PC-3 (cell line): Measurements from ENCODE around the gene DNMBP. TPM values are rescaled to one million over a fixed set of nuclear protein-coding genes. Genes with fewer than 3 reads are reported as not detected.

ENCODE experiments used
- ATAC-seq: fragments of 200-7000 bp; cut with Tn5 transposase; 2 replicates; pipeline ENCODE4 v1.9.1; 2020; ENCODE audit warnings: mild to moderate bottlenecking, moderate library complexity
- BruUV-seq: library from RNA; stranded (reverse); fragments of 400-500 nt; replicated peaks from 2 replicates; lab custom pipeline; 2021; lab: Mats Ljungman, UMichigan
- CTCF ChIA-PET: fragments of 300-600 bp; sonication (Branson Sonifier 250); formaldehyde crosslinking; loops from one replicate; lab custom pipeline; 2022; ENCODE audit warnings: antibody characterized with exemption; lab: Charles Lee
- POLR2A ChIA-PET: fragments of 300-600 bp; sonication (Branson Sonifier 250); formaldehyde crosslinking; loops from one replicate; lab custom pipeline; 2022; ENCODE audit warnings: antibody characterized with exemption; ENCODE audit not compliant: unreplicated experiment; lab: Charles Lee
- DNase-seq: peaks from one replicate; pipeline ENCODE4 v3.0.0-alpha.2; 2015
- H2AFZ ChIP-seq: fragments of 300-600 bp; sonication (generic); 2 replicates; pipeline ENCODE4 v1.6.0; 2016; ENCODE audit warnings: antibody characterized with exemption, low read length
- H3F3A ChIP-seq: fragments of 300-600 bp; sonication (generic); one replicate; pipeline ENCODE4 v1.6.0; 2017; ENCODE audit warnings: antibody characterized with exemption, low read length, control low read depth, mild to moderate bottlenecking; ENCODE audit not compliant: unreplicated experiment
- H3K27ac ChIP-seq: fragments of 300-600 bp; sonication (generic); 2 replicates; pipeline ENCODE4 v1.5.1; 2016; ENCODE audit warnings: mild to moderate bottlenecking, low read length
- H3K27me3 ChIP-seq: fragments of 300-600 bp; sonication (generic); 2 replicates; pipeline ENCODE4 v1.6.1; 2016; ENCODE audit warnings: low read length, mixed read lengths
- H3K36me3 ChIP-seq: fragments of 300-600 bp; sonication (generic); 2 replicates; pipeline ENCODE4 v1.6.1; 2016; ENCODE audit warnings: low read depth, mixed run types, low read length, mixed read lengths
- H3K4me1 ChIP-seq: fragments of 300-600 bp; sonication (generic); 2 replicates; pipeline ENCODE4 v1.5.1; 2016; ENCODE audit warnings: low read length; ENCODE audit not compliant: insufficient read depth
- H3K4me2 ChIP-seq: fragments of 300-600 bp; sonication (generic); 2 replicates; pipeline ENCODE4 v1.6.0; 2016; ENCODE audit warnings: low read length
- H3K4me3 ChIP-seq: fragments of 300-600 bp; sonication (generic); 2 replicates; pipeline ENCODE4 v1.5.1; 2016; ENCODE audit warnings: mild to moderate bottlenecking, low read length, mixed read lengths
- H3K79me2 ChIP-seq: fragments of 300-600 bp; sonication (generic); 2 replicates; pipeline ENCODE4 v1.6.1; 2017; ENCODE audit warnings: low read length, mixed read lengths
- H3K9ac ChIP-seq: fragments of 300-600 bp; sonication (generic); 2 replicates; pipeline ENCODE4 v1.6.0; 2016; ENCODE audit warnings: mild to moderate bottlenecking, low read length
- H3K9me2 ChIP-seq: fragments of 300-600 bp; sonication (generic); replicated peaks from 2 replicates; pipeline ENCODE4 v1.6.1; 2016; ENCODE audit warnings: mixed run types, low read length, mixed read lengths
- H3K9me3 ChIP-seq: fragments of 300-600 bp; sonication (generic); 2 replicates; pipeline ENCODE4 v1.6.1; 2016; ENCODE audit warnings: low read length, mixed read lengths
- H4K20me1 ChIP-seq: fragments of 300-600 bp; sonication (generic); 2 replicates; pipeline ENCODE4 v1.6.1; 2016; ENCODE audit warnings: low read length, mixed read lengths
- CTCF ChIP-seq: fragments of 300-600 bp; sonication (generic); conservative IDR thresholded peaks from 2 replicates; pipeline ENCODE4 v1.5.1; 2017; ENCODE audit warnings: antibody characterized with exemption, low read depth, mild to moderate bottlenecking, low read length
- EZH2 ChIP-seq: fragments of 300-600 bp; sonication (generic); IDR thresholded peaks from one replicate; pipeline ENCODE4 v1.6.1; 2017; ENCODE audit warnings: antibody characterized with exemption, mild to moderate bottlenecking, low read length; ENCODE audit not compliant: unreplicated experiment
- EZH2phosphoT487 ChIP-seq: fragments of 300-600 bp; sonication (generic); IDR thresholded peaks from 2 replicates; pipeline ENCODE4 v1.6.1; 2018; ENCODE audit warnings: mild to moderate bottlenecking, antibody characterized with exemption, low read length, borderline replicate concordance
- intact Hi-C: fragments of 100-400 bp; cut with micrococcal nuclease; formaldehyde crosslinking; loops from 2 replicates; pipeline ENCODE4 v1.9.0; 2023
- total RNA-seq: library from RNA; depleted of rRNA; stranded (reverse); fragments of >200 nt; gene quantifications from 2 replicates; pipeline ENCODE4 v1.2.3, GENCODE V29; 2014

DNMBP gene
- total RNA-seq, 1 experiment from 2014 or later = 6.2 TPM

GRCh38 chr10:99835947-99836346, 173.8 kb downstream of the DNMBP start:
- Histone ChIP-seq H3K4me2 (no peak overlapping the region), H3K27ac (no peak overlapping the region), H3K4me3 (no peak overlapping the region), H3K9me3 (no peaks in the 10 kb centered on the region), H3K9ac (no peak overlapping the region), H3K9me2 (no peaks in the 10 kb centered on the region), H4K20me1 (no peaks in the 10 kb centered on the region), H3K4me1 (peaks cover 14% of the 10 kb centered on the region), H3F3A (no peaks in the 10 kb centered on the region), H3K79me2 (no peaks in the 10 kb centered on the region), H2AFZ (no peak overlapping the region), H3K36me3 (no peaks in the 10 kb centered on the region), H3K27me3 (no peaks in the 10 kb centered on the region)
- DNase-seq (no peak), ATAC-seq (no peak)
- POLR2A ChIA-PET = no interaction called here
- TF ChIP-seq CTCF = no peak
- no peak for TF ChIP-seq EZH2
- TF ChIP-seq EZH2phosphoT487 = no peak
- CTCF ChIA-PET = interaction anchor here (0.6 kb wide), 1 partner anchor 10 kb away, joined by 3 read pairs; no protein-coding TSS in a partner anchor
- BruUV-seq = no TSS peak
- intact Hi-C loops = no loop called here

- ATAC-seq (peak; percentile 100), DNase-seq (peak; percentile 88)
- TF ChIP-seq CTCF = no peak
- no peak for TF ChIP-seq EZH2
- no peak for TF ChIP-seq EZH2phosphoT487
- POLR2A ChIA-PET = interaction anchor here (0.7 kb wide), 1 partner anchor 82 kb away, joined by 3 read pairs; no protein-coding TSS in a partner anchor
- Histone ChIP-seq H3K27me3 (no peaks in the 10 kb centered on the region), H2AFZ (peak overlapping the region; percentile 44; the same call in 1 of the 2 replicates), H3K4me3 (no peak overlapping the region), H3K4me1 (peaks cover 14% of the 10 kb centered on the region), H3K9ac (peak overlapping the region; percentile 36; the same call in 1 of the 2 replicates), H3K9me3 (no peaks in the 10 kb centered on the region), H3K9me2 (no peaks in the 10 kb centered on the region), H3K36me3 (no peaks in the 10 kb centered on the region), H3K27ac (peak overlapping the region; percentile 79), H3K4me2 (0 out of 2 replicates have a peak overlapping the region, but pooled peaks have one; percentile 24), H3F3A (no peaks in the 10 kb centered on the region), H3K79me2 (no peaks in the 10 kb centered on the region), H4K20me1 (no peaks in the 10 kb centered on the region)
- CTCF ChIA-PET = no interaction called here
- intact Hi-C loops = loop anchor here (5.0 kb wide), 2 partner anchors 57 to 102 kb away; partner anchors contain the start of genes COX15 and CUTC
- no TSS peak for BruUV-seq
Measured at GRCh38 chr10:99834410-99834809, 175.3 kb downstream of the DNMBP start.

- no peaks in the 10 kb centered on the region for H3K9me2 ChIP-seq
- H2AFZ ChIP-seq = no peak overlapping the region
- DNase-seq (no peak), ATAC-seq (no peak)
- ChIA-PET POLR2A (no interaction called here), CTCF (no interaction called here)
- no TSS peak for BruUV-seq
- H3K79me2 ChIP-seq = no peaks in the 10 kb centered on the region
- no peaks in the 10 kb centered on the region for H3K36me3 ChIP-seq
- H3K4me3 ChIP-seq = no peak overlapping the region
- no peaks in the 10 kb centered on the region for H3K27me3 ChIP-seq
- H3F3A ChIP-seq = no peaks in the 10 kb centered on the region
- no peak overlapping the region for H3K27ac ChIP-seq
- H3K9me3 ChIP-seq = no peaks in the 10 kb centered on the region
- intact Hi-C loops = loop anchor here (5.0 kb wide), 2 partner anchors 55 to 100 kb away; partner anchors contain the start of genes COX15 and CUTC
- H3K4me1 ChIP-seq = peaks cover 14% of the 10 kb centered on the region
- no peak overlapping the region for H3K9ac ChIP-seq
- no peak overlapping the region for H3K4me2 ChIP-seq
- H4K20me1 ChIP-seq = no peaks in the 10 kb centered on the region
- TF ChIP-seq CTCF = no peak
- TF ChIP-seq EZH2 = no peak
- TF ChIP-seq EZH2phosphoT487 = no peak
Measured at GRCh38 chr10:99832439-99832838, 177.3 kb downstream of the DNMBP start.
